Suprapubic skin (tissue), 4 donors: ENCODE measurements around the gene FBN1.

Source experiments
- EP300 ChIP-seq: sonication (generic); formaldehyde crosslinking; IDR thresholded peaks from one replicate; pipeline ENCODE4 v1.6.1; 2017; ENCODE audit warnings: antibody characterized with exemption
- POLR2A ChIP-seq, 2 donors: fragments of 450-650 bp; IDR thresholded peaks; one replicate each; pipeline ENCODE4 v1.6.1; 2017; ENCODE audit warnings: antibody characterized with exemption in 2 of 2, mild to moderate bottlenecking in 2 of 2, moderate library complexity in 2 of 2
- POLR2AphosphoS5 ChIP-seq, 3 donors: sonication (generic); formaldehyde crosslinking; IDR thresholded peaks; one replicate each; pipeline ENCODE4 v1.6.1; 2017; ENCODE audit warnings: antibody characterized with exemption in 3 of 3
- TF ChIP-seq, protein P1 (sequence below), 2 donors: fragments of 200-600 bp in 1 of 2; fragments of 450-650 bp in 1 of 2; sonication (generic) in 1 of 2; IDR thresholded peaks; one replicate each; pipeline ENCODE4 v1.5.1; 2016 to 2019; ENCODE audit warnings: antibody characterized with exemption in 2 of 2, mild to moderate bottlenecking in 1 of 2, moderate library complexity in 1 of 2

DNA sequence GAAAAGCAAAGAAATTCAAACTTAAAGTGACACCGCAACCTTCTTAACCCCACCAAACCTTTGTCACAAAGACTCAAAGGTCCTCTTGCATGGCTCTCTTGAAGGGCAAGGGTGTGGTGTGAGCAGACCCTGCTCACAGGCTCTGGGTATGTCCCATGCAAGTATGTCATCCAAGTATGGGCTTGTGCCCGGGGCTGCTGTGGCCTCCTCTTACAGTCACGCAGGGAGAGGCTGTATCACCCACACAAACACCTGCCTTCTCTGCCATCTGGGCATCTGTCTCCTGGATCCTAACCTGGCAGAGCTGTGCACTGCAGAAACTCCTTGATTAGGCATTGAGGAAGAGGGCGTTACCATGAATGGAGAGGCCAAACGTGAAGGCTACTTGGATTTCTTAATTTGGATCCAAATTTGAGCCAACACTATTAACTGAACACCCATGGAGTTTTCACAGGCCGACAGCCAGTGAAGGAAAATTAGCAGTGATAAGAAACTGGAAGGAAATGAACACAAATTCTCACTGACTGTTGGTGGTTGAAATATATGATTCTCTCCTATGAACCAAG, 167.6 kb downstream of the FBN1 start:
- TF ChIP-seq, protein P1, sequence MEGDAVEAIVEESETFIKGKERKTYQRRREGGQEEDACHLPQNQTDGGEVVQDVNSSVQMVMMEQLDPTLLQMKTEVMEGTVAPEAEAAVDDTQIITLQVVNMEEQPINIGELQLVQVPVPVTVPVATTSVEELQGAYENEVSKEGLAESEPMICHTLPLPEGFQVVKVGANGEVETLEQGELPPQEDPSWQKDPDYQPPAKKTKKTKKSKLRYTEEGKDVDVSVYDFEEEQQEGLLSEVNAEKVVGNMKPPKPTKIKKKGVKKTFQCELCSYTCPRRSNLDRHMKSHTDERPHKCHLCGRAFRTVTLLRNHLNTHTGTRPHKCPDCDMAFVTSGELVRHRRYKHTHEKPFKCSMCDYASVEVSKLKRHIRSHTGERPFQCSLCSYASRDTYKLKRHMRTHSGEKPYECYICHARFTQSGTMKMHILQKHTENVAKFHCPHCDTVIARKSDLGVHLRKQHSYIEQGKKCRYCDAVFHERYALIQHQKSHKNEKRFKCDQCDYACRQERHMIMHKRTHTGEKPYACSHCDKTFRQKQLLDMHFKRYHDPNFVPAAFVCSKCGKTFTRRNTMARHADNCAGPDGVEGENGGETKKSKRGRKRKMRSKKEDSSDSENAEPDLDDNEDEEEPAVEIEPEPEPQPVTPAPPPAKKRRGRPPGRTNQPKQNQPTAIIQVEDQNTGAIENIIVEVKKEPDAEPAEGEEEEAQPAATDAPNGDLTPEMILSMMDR (IDR thresholded peaks at IDR 0.05), result no peak
- no peak for TF ChIP-seq POLR2A (IDR thresholded peaks at IDR 0.05)
- no peak for TF ChIP-seq EP300
- TF ChIP-seq POLR2AphosphoS5 (IDR thresholded peaks at IDR 0.05), result no peak
